ENCODE measurements around the gene MRPS2. TPM values are rescaled to one million over a fixed set of nuclear protein-coding genes. Genes with fewer than 3 reads are reported as not detected.

Gene MRPS2
- total RNA-seq, 2 donors from 2014 or later, result 15.8 to 35.0 TPM

DNA sequence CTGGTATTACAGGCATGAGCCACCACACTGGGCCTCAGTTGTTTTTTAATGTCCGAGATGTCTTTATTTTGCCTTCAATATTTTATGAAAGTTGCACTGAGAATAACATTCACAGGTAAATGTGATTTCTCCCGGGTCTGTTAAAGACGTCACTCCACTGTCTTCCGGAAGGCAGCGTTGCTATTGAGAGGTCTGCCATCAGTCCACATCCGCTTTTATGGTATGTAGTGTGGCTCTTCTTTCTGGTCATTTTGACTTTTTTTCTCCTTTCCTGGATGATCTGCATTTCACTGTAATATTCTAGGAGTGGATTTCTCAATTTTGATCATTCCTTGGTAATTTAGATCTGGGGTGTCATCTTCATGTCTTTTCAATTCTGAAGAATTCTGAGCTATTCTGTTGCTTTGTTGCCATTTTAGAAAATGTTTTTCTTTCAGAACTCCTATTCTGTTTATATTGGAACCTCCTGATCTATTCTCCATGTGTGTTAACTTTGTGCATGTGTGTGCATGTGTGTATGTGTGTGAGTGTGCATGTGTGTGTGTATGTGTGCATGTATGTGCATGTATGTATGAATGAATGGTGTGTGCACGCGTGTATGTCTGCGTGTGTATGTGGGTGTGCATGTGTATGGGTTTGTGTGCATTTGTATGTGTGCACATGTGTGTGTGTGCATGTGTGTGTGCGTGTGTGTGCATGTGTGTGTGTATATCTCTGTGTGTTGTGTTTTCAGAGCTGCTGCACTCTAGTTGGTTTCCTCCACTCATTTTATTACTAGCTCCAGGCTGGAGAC is 18.9 kb downstream of the MRPS2 start:
- WGBS, 2 donors, result 74 to 83% methylated on average over 10 of the region's 10 CpGs
- Histone ChIP-seq H3K27me3 (no peaks in the 10 kb centered on the region), H3K27ac (no peak overlapping the region), H3K36me3 (replicated peaks in 1 of 2; ENCODE audit: insufficient read depth in 1 of 2, low read depth in 2 of 2) (no peaks in the 10 kb centered on the region), H3K9me3 (no peaks in the 10 kb centered on the region), H3K4me3 (no peak overlapping the region), H3K4me1 (no peaks in the 10 kb centered on the region)
- ATAC-seq (no peak), DNase-seq (no peak)
- intact Hi-C loops (cut with DNase I), result no loop called here
- TF ChIP-seq, protein P1, sequence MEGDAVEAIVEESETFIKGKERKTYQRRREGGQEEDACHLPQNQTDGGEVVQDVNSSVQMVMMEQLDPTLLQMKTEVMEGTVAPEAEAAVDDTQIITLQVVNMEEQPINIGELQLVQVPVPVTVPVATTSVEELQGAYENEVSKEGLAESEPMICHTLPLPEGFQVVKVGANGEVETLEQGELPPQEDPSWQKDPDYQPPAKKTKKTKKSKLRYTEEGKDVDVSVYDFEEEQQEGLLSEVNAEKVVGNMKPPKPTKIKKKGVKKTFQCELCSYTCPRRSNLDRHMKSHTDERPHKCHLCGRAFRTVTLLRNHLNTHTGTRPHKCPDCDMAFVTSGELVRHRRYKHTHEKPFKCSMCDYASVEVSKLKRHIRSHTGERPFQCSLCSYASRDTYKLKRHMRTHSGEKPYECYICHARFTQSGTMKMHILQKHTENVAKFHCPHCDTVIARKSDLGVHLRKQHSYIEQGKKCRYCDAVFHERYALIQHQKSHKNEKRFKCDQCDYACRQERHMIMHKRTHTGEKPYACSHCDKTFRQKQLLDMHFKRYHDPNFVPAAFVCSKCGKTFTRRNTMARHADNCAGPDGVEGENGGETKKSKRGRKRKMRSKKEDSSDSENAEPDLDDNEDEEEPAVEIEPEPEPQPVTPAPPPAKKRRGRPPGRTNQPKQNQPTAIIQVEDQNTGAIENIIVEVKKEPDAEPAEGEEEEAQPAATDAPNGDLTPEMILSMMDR (IDR thresholded peaks at IDR 0.05), result no peak
- TF ChIP-seq POLR2A (IDR thresholded peaks at IDR 0.05), result no peak

DNA sequence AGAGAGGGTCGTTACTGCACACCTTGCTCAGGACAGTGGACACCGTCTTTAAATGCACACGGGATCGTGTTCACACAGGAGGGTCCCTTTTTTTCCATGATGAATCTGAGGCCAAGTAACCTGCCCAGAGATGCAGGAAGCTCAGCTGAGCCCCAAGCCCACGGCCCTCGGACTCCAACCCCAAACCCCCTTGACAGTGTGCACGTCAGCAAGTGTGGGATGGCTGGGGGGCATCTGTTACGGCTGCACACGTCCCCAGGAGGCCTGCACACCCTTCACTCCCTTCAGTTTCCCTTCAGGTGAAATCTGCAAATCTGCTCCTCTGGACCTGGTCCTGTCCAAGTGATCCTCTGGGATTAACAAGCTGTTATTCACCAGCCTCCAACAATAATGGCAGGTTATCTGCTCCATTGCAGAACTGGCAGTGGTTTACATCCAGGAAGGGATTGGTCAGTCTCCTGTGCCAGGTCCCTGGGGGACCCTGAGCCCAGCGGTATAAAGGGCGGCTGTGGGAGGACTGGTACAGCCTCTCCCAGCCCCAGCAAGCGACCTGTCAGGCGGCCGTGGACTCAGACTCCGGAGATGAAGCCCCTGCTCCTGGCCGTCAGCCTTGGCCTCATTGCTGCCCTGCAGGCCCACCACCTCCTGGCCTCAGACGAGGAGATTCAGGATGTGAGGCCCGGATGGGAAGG is 20.6 kb downstream of the MRPS2 start, which contains the start of gene LCN1:
TSS of gene LCN1 (plus strand) at position 525 of the 692 bp plus-strand sequence. CDS start at position 583, 58 bp downstream.
- Histone ChIP-seq H3K4me1 (no peaks in the 10 kb centered on the region), H3K9me3 (no peaks in the 10 kb centered on the region), H3K27me3 (no peaks in the 10 kb centered on the region), H3K27ac (no peak within 1 kb of the TSS), H3K4me3 (no peak within 1 kb of the TSS), H3K36me3 (replicated peaks in 1 of 2; ENCODE audit: insufficient read depth in 1 of 2, low read depth in 2 of 2) (no peaks in the 10 kb centered on the region)
- TF ChIP-seq POLR2A (IDR thresholded peaks at IDR 0.05), result no peak
- TF ChIP-seq, protein P1 (IDR thresholded peaks at IDR 0.05), result no peak
- DNase-seq (peak in 1 of 4 donors; percentile 7), ATAC-seq (no peak)
- 62 to 67% methylated on average over 12 to 18 of the region's 18 CpGs for WGBS, 2 donors
- intact Hi-C loops (cut with DNase I), result no loop called here

DNA sequence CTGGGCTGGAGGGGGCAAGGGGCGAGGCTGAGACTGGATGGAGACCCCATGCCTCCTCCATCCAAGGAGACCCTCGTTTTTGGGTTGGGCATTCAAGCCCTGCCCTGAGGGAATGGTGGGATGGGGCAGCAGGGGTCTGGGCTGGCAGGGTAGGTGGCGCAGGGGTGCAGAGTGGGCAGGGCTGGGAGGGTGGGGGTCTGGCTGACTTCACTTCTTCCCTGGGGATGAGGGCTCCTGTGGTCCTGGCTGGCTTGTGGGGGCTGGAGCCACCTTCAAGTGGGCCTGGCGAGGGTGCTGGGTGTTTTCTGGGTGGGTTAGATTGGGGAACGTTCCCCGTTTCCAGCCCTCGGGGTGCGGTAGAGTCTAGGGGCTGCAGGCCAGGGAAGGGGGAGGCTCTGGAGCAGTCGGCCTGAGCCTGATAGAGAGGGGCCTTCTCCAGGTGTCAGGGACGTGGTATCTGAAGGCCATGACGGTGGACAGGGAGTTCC is 21.2 kb downstream of the MRPS2 start:
- DNase-seq, result no peak

DNA sequence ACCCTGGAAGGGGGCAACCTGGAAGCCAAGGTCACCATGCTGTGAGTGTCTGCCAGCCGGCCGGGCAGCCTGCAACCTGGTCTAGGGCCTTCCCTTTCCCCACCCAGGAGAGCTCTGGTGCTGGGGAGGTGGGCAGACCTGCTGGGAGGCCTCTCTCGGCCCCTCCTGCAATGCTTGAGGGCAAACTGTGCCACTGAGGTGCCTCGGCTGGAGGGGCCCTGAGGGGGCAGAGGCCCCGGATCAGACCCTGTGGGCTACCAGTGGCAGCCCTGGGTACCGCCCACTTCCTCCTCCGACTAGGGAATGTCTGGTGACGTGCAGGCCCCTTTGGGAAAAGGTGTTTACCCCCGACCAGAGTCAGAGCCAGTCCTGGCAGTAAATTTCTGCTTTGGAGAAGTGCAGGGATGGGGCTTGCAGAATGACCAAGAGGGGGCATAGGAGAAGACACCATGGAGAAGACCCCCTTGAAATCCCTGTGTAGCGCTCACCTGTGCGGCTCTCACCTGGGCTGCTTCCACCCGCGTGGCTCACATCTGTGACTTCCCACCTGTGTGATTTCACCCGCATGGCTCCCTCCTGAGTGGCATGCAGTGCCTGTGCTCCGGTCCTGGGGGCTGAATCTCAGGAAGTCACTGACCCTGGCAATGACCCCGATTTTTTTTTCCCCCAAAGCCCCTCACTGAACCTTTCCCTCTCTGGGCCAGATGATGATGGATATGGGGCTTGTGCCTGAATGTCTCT is 21.8 kb downstream of the MRPS2 start:
- 44 to 66% methylated on average over 3 to 14 of the region's 16 CpGs for WGBS, 2 donors
- DNase-seq, result peak in 1 of 4 donors; percentile 7

More for the DNA sequence above, 21.2 kb downstream of the MRPS2 start:
- intact Hi-C loops (cut with DNase I), result no loop called here
- ATAC-seq, result no peak
- 55% methylated on average over 10 to 11 of the region's 11 CpGs for WGBS, 2 donors
- Histone ChIP-seq H3K9me3 (no peaks in the 10 kb centered on the region), H3K4me3 (no peak overlapping the region), H3K4me1 (no peaks in the 10 kb centered on the region), H3K27me3 (no peaks in the 10 kb centered on the region), H3K27ac (no peak overlapping the region), H3K36me3 (replicated peaks in 1 of 2; ENCODE audit: insufficient read depth in 1 of 2, low read depth in 2 of 2) (no peaks in the 10 kb centered on the region)
- TF ChIP-seq, protein P1 (IDR thresholded peaks at IDR 0.05), result no peak
- TF ChIP-seq POLR2A (IDR thresholded peaks at IDR 0.05), result no peak

More for the DNA sequence above, 21.8 kb downstream of the MRPS2 start:
- no peaks in the 10 kb centered on the region for H3K9me3 ChIP-seq
- TF ChIP-seq, protein P1 (IDR thresholded peaks at IDR 0.05), result no peak
- no peak for TF ChIP-seq POLR2A (IDR thresholded peaks at IDR 0.05)
- no peaks in the 10 kb centered on the region for H3K4me1 ChIP-seq
- ATAC-seq, result no peak
- H3K27me3 ChIP-seq, result no peaks in the 10 kb centered on the region
- intact Hi-C loops (cut with DNase I), result no loop called here
- H3K36me3 ChIP-seq (replicated peaks in 1 of 2; ENCODE audit: insufficient read depth in 1 of 2, low read depth in 2 of 2), result no peaks in the 10 kb centered on the region
- no peak overlapping the region for H3K27ac ChIP-seq
- H3K4me3 ChIP-seq, result no peak overlapping the region

All from body of pancreas (tissue), 4 donors.